Karpas-422 (cell line): ENCODE data around the gene AFF3. TPM values are rescaled to one million over a fixed set of nuclear protein-coding genes. Genes with fewer than 3 reads are reported as not detected.

ENCODE experiments used
- DNase-seq: peaks from one replicate; pipeline ENCODE4 v3.0.0-alpha.2; 2015
- H2AFZ ChIP-seq: fragments of 200-600 bp; sonication (generic); 2 replicates; pipeline ENCODE4 v1.6.1; 2014; ENCODE audit warnings: antibody characterized with exemption, low read length, mixed read lengths
- H3K27ac ChIP-seq: fragments of 200-600 bp; sonication (generic); 2 replicates; pipeline ENCODE4 v1.5.1; 2014; ENCODE audit warnings: mild to moderate bottlenecking, low read length, moderate library complexity
- H3K27me3 ChIP-seq: fragments of 200-600 bp; sonication (generic); 2 replicates; pipeline ENCODE4 v1.6.1; 2014; ENCODE audit warnings: low read length, mixed read lengths
- H3K36me3 ChIP-seq: fragments of 200-600 bp; sonication (generic); 2 replicates; pipeline ENCODE4 v1.6.1; 2014; ENCODE audit warnings: low read length, mixed read lengths; ENCODE audit not compliant: insufficient read depth
- H3K4me1 ChIP-seq: fragments of 200-600 bp; sonication (generic); 2 replicates; pipeline ENCODE4 v1.6.1; 2014; ENCODE audit warnings: mild to moderate bottlenecking, low read length, mixed read lengths
- H3K4me2 ChIP-seq: fragments of 200-600 bp; sonication (generic); 2 replicates; pipeline ENCODE4 v1.6.1; 2014; ENCODE audit warnings: low read length, low read depth, mild to moderate bottlenecking; ENCODE audit not compliant: poor library complexity, severe bottlenecking
- H3K4me3 ChIP-seq: fragments of 200-600 bp; sonication (generic); 2 replicates; pipeline ENCODE4 v1.5.1; 2014; ENCODE audit warnings: mild to moderate bottlenecking, antibody characterized with exemption, low read length, mixed read lengths
- H3K79me2 ChIP-seq: fragments of 200-600 bp; sonication (generic); 2 replicates; pipeline ENCODE4 v1.6.1; 2014; ENCODE audit warnings: mild to moderate bottlenecking, low read length, mixed read lengths
- H3K9ac ChIP-seq: fragments of 200-600 bp; sonication (generic); 2 replicates; pipeline ENCODE4 v1.6.0; 2014; ENCODE audit warnings: low read length
- H3K9me2 ChIP-seq: fragments of 200-600 bp; sonication (generic), shearing (Covaris generic); replicated peaks from 2 replicates; pipeline ENCODE4 v1.6.0; 2014; ENCODE audit warnings: mild to moderate bottlenecking, low read length, moderate library complexity; ENCODE audit not compliant: insufficient read depth
- H3K9me3 ChIP-seq: fragments of 300-700, 200-600 bp; sonication (generic); 2 replicates; pipeline ENCODE4 v1.6.1; 2014; ENCODE audit warnings: low read length, mixed read lengths
- H4K20me1 ChIP-seq: fragments of 200-600 bp; sonication (generic); 2 replicates; pipeline ENCODE4 v1.6.1; 2014; ENCODE audit warnings: mild to moderate bottlenecking, antibody characterized with exemption, low read length, low read depth; ENCODE audit not compliant: insufficient read depth
- total RNA-seq: library from RNA; depleted of rRNA; stranded (reverse); fragments of >200 nt; shearing (Covaris generic); gene quantifications from 2 replicates; pipeline ENCODE4 v1.2.3, GENCODE V29; 2014; ENCODE audit warnings: low replicate concordance

AFF3 gene
- total RNA-seq, 1 experiment from 2014 or later = 99.7 TPM

DNA sequence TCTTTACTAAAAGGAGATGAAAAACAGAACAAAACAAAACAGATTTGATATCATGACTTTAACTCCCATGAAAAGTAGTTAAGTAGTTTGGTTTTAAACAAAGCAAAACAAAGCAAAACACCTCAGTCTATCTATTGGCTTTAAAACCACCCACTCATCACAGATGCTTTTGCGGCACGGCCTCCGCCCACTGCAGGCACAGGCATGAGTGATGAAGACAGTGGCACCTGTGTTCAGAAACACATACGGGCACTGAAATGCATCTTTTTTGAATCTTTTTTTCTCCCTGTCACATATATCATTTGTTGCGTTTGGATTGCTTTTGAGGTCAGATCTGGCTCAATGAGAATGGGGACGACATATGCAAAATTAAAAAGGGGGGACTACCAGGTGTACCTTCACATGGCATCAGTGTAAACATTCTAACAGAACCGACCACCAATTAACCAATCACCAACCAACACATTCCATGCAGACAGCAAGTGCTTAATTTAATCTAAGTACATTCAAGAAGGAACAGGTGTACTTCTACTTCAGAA, 505.2 kb downstream of the AFF3 start:
- no peak overlapping the region for H3K9ac ChIP-seq

DNA sequence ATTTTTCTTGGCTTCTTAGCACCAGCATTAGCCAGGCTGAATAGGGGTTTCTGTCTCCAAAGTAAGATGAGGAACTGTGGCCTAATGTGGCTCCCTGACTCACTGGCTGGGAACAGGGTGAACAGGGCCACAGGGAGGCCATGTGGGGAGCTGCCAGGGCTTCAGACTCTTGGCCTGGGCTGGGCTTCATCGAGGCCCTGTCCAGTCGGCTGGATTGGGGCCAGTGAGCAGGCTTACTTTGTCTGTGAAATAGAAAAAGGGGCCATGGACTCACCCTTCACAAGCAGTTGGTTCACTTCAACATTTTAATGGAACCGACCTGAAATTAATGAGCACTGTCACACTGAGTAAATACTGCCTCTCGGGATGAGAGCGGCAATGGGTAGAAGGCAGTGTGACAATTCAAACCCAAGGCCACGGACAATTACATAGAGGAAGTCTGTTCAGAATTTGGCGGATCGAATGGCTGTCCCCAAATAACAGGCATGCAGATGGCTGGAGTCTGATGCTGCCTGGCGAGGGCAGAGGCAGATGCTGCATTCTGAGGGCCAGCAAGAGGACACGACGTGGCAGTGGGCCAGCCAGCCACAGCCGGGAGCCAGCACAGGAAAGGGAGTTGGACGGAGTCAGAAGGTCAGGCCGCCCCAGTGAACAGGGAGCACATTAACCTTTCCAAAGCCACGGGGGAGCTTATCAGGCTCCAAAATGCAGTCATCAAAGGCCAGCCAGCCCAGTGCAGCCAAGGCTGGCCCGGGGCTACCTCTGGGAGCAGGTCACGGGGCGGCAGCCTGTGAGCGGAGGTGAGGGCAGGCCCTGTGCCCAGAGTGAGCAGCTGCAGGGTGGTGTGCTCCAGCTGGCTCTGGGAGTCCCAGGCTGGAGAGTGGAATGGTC, 506.0 kb downstream of the AFF3 start:
- H2AFZ ChIP-seq = no peak overlapping the region
- no peaks in the 10 kb centered on the region for H3K27me3 ChIP-seq
- H3K9ac ChIP-seq = no peak overlapping the region
- no peak for DNase-seq
- H3K27ac ChIP-seq = peak overlapping the region; percentile 59
- peaks cover 24% of the 10 kb centered on the region for H3K4me1 ChIP-seq
- no peaks in the 10 kb centered on the region for H3K36me3 ChIP-seq
- H3K4me3 ChIP-seq = no peak overlapping the region
- no peaks in the 10 kb centered on the region; the same call in 1 of the 2 replicates for H3K9me3 ChIP-seq
- H3K9me2 ChIP-seq = no peaks in the 10 kb centered on the region
- no peaks in the 10 kb centered on the region for H4K20me1 ChIP-seq
- H3K4me2 ChIP-seq = no peak overlapping the region
- H3K79me2 ChIP-seq = no peaks in the 10 kb centered on the region

More for the DNA sequence above, 505.2 kb downstream of the AFF3 start:
- Histone ChIP-seq H3K4me3 (no peak overlapping the region), H3K27me3 (no peaks in the 10 kb centered on the region), H3K9me2 (no peaks in the 10 kb centered on the region), H3K4me1 (peaks cover 24% of the 10 kb centered on the region), H3K79me2 (no peaks in the 10 kb centered on the region), H3K36me3 (no peaks in the 10 kb centered on the region), H2AFZ (no peak overlapping the region), H3K27ac (peak overlapping the region; percentile 59), H3K9me3 (no peaks in the 10 kb centered on the region; the same call in 1 of the 2 replicates), H3K4me2 (peak overlapping the region; percentile 38), H4K20me1 (no peaks in the 10 kb centered on the region)
- no peak for DNase-seq

DNA sequence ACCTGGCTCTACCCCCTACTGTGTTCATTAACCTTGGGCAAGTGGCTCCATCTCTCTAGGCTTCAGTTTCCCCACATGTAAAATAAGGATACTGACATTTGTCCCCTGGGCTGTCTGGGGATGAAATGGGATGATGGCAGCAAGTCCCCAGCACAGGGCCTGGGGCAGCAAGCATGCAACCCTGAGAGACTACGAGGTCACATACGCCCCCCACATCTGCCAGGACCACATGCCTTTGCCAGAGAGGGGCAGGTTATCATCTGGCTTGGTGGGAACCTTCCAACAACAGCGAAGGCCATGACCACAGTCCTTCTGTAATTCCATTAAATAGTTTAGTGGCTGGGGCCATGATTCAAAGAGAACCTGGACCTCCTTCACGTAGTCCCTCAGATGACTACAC, 506.7 kb downstream of the AFF3 start:
- H4K20me1 ChIP-seq = no peaks in the 10 kb centered on the region
- H2AFZ ChIP-seq = no peak overlapping the region
- no peaks in the 10 kb centered on the region; the same call in 1 of the 2 replicates for H3K9me3 ChIP-seq
- no peak overlapping the region for H3K27ac ChIP-seq
- peaks cover 24% of the 10 kb centered on the region for H3K4me1 ChIP-seq
- H3K9ac ChIP-seq = no peak overlapping the region
- no peaks in the 10 kb centered on the region for H3K27me3 ChIP-seq
- H3K36me3 ChIP-seq = no peaks in the 10 kb centered on the region
- H3K9me2 ChIP-seq = no peaks in the 10 kb centered on the region
- no peak for DNase-seq
- no peaks in the 10 kb centered on the region for H3K79me2 ChIP-seq
- H3K4me3 ChIP-seq = no peak overlapping the region
- H3K4me2 ChIP-seq = no peak overlapping the region

DNA sequence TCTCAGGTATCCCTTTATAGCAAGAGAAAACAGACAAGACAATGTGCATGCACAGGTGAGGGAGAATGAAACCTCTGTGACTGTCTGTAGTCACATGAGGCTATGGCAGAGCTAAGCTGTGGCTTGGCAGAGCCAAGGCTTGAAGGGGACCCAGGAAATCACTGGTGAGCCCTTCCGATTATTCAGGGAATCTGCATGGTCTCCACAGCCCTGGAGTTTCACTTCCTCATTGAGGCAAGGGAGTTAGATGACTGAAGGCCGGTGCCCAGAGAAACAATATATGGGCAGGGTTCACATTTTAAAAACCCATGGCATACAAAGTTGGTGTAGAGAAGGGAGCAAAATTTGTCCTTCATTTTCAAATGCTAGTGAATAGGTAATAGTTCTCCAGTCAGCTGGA, 508.2 kb downstream of the AFF3 start:
- Histone ChIP-seq H3K9me3 (no peaks in the 10 kb centered on the region; the same call in 1 of the 2 replicates), H3K9ac (no peak overlapping the region), H3K9me2 (no peaks in the 10 kb centered on the region), H3K4me2 (no peak overlapping the region), H3K27me3 (no peaks in the 10 kb centered on the region), H3K4me1 (peaks cover 23% of the 10 kb centered on the region), H4K20me1 (no peaks in the 10 kb centered on the region), H3K79me2 (no peaks in the 10 kb centered on the region), H3K27ac (no peak overlapping the region), H3K36me3 (no peaks in the 10 kb centered on the region), H3K4me3 (no peak overlapping the region), H2AFZ (no peak overlapping the region)
- peak; percentile 52 for DNase-seq

DNA sequence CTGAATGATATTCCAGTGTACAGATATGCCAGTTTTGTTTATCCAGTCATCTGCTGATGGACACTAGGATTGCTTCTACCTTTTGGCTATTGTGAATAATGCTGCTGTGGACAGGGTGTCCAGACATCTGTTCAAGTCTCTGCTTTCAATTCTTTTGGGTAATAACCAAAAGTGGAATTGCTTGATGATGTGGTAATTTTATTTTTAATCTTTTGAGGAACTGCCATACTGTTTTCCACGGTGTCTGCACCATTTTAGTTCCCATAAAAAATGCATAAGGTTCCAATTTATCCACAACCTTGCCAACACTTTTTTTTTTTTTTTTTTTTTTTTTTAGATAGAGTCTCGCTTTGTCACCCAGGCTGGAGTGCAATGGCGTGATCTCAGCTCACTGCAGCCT, 510.7 kb downstream of the AFF3 start:
- DNase-seq = no peak
- Histone ChIP-seq H3K4me1 (peaks cover 2% of the 10 kb centered on the region; the same call in 1 of the 2 replicates), H3K9me2 (no peaks in the 10 kb centered on the region), H3K27me3 (no peaks in the 10 kb centered on the region), H3K27ac (no peak overlapping the region), H2AFZ (no peak overlapping the region), H3K9ac (no peak overlapping the region), H3K4me3 (no peak overlapping the region), H3K4me2 (no peak overlapping the region), H3K36me3 (no peaks in the 10 kb centered on the region), H4K20me1 (no peaks in the 10 kb centered on the region), H3K79me2 (no peaks in the 10 kb centered on the region), H3K9me3 (no peaks in the 10 kb centered on the region; the same call in 1 of the 2 replicates)

DNA sequence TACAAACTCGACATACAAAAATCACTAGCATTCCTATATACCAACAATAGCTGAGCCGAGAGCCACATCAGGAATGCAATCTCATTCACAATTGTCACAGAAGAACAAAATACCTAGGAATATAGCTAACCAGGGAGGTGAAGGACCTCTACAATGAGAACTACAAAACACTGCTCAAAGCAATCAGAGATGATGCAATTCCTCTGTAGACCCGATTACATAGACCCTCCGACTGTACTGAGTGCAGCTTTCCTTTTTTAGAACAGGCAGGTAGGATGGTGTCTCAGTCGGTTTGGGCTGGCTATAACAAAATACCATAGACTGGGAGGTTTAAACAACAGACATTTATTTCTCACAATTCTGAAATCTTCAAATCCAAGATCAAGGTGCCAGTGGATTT, 513.1 kb downstream of the AFF3 start:
- peaks cover 19% of the 10 kb centered on the region for H3K4me1 ChIP-seq
- H3K27ac ChIP-seq = no peak overlapping the region
- no peak for DNase-seq
- no peaks in the 10 kb centered on the region; the same call in 1 of the 2 replicates for H3K9me3 ChIP-seq
- no peak overlapping the region for H3K4me2 ChIP-seq
- no peak overlapping the region for H2AFZ ChIP-seq
- no peaks in the 10 kb centered on the region for H4K20me1 ChIP-seq
- no peak overlapping the region for H3K4me3 ChIP-seq
- no peaks in the 10 kb centered on the region for H3K36me3 ChIP-seq
- H3K27me3 ChIP-seq = no peaks in the 10 kb centered on the region
- H3K9me2 ChIP-seq = no peaks in the 10 kb centered on the region
- no peaks in the 10 kb centered on the region for H3K79me2 ChIP-seq
- H3K9ac ChIP-seq = no peak overlapping the region

DNA sequence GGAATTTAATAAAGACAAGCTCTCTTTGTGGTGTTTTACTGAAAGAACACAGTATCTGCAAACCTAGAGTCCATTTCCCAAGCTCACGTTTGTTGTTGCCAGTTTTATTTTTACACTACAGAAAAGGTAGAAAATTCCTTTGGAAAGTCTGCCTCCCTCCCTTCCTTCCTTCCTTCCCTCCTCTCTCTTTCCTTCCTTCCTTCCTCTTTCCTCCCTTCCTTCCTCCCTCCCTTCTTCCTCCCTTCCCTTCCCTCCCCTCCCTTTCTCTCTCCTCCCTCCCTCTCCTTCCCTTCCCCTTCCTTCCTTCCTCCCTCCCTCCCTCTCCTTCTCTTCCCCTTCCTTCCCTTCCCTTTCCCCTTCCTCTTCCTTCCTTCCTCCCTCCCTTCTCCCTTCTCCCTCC, 516.2 kb downstream of the AFF3 start:
- DNase-seq = no peak
- H3K4me1 ChIP-seq = peaks cover 44% of the 10 kb centered on the region
- no peaks in the 10 kb centered on the region for H3K27me3 ChIP-seq
- no peaks in the 10 kb centered on the region for H3K9me3 ChIP-seq
- H3K4me2 ChIP-seq = no peak overlapping the region
- no peaks in the 10 kb centered on the region for H4K20me1 ChIP-seq
- no peak overlapping the region for H2AFZ ChIP-seq
- H3K4me3 ChIP-seq = no peak overlapping the region
- H3K27ac ChIP-seq = peak overlapping the region; percentile 88; the same call in 1 of the 2 replicates
- no peaks in the 10 kb centered on the region for H3K79me2 ChIP-seq
- no peaks in the 10 kb centered on the region for H3K36me3 ChIP-seq
- no peak overlapping the region for H3K9ac ChIP-seq
- no peaks in the 10 kb centered on the region for H3K9me2 ChIP-seq

DNA sequence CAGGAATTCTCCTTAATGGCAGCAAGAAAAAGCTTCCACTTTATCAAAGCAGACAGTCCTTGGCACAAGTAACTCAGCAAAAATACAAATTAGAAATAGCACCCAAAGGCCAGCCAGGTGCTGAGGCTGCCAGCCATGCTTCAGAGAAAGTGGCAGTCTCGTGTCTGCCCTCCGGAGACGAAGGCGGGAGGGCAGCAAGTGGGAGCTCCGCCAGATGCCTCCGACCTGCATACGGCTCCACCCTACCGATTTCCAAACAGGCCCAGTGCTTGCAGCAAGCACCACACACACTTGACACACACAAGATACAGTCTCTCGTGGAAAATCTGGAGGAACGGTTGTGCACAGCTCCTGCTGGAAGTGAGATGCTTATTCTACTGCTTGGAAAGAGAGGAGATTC, 517.7 kb downstream of the AFF3 start:
- Histone ChIP-seq H3K27ac (peak overlapping the region; percentile 88), H3K4me3 (no peak overlapping the region), H3K79me2 (no peaks in the 10 kb centered on the region), H3K9ac (peak overlapping the region; percentile 49; the same call in 1 of the 2 replicates), H3K4me2 (peak overlapping the region; percentile 64), H4K20me1 (no peaks in the 10 kb centered on the region), H3K9me3 (no peaks in the 10 kb centered on the region), H3K27me3 (no peaks in the 10 kb centered on the region), H2AFZ (no peak overlapping the region), H3K9me2 (no peaks in the 10 kb centered on the region), H3K4me1 (peaks cover 53% of the 10 kb centered on the region), H3K36me3 (no peaks in the 10 kb centered on the region)
- DNase-seq = peak; percentile 48
